Cardiac muscle cell (in vitro differentiated cells and primary cell): Measurements from ENCODE around the gene SCARB2. TPM values are rescaled to one million over a fixed set of nuclear protein-coding genes. Genes with fewer than 3 reads are reported as not detected.

ENCODE experiments used
- DNase-seq, 2 donors: peaks; one replicate each; pipeline versions ENCODE4 v3.0.0 to v3.0.0-alpha.2; 2010 to 2017; ENCODE audit warnings: low read depth in 1 of 2, low spot score in 1 of 2
- H3K27ac ChIP-seq: fragments of 200-600 bp; sonication (generic); 2 replicates; pipeline ENCODE4 v1.5.1; 2016
- H3K27me3 ChIP-seq: fragments of 200-600 bp; sonication (generic); 2 replicates; pipeline ENCODE4 v1.6.0; 2016; ENCODE audit warnings: control low read depth
- H3K36me3 ChIP-seq: fragments of 200-600 bp; sonication (generic); 2 replicates; pipeline ENCODE4 v1.5.1; 2016; ENCODE audit warnings: control low read depth
- H3K4me1 ChIP-seq: fragments of 200-600 bp; sonication (generic); 2 replicates; pipeline ENCODE4 v1.8.1; 2017; ENCODE audit warnings: low read depth, mild to moderate bottlenecking, mixed run types
- H3K4me3 ChIP-seq: fragments of 200-600 bp; sonication (generic); 2 replicates; pipeline ENCODE4 v1.5.1; 2016; ENCODE audit warnings: mild to moderate bottlenecking
- H3K9me3 ChIP-seq: fragments of 200-600 bp; sonication (generic); 2 replicates; pipeline ENCODE4 v1.5.1; 2017; ENCODE audit warnings: low read depth, mild to moderate bottlenecking, control low read depth
- CTCF ChIP-seq: IDR thresholded peaks from 2 replicates; pipeline ENCODE4 v1.5.1; 2012; ENCODE audit warnings: low read depth, mild to moderate bottlenecking, low read length
- polyA plus RNA-seq: library from polyadenylated mRNA; unstranded; fragments of >200 nt; fragmentation: Nextera tagmentation; extraction: Ambion mirVana; gene quantifications from 2 replicates; pipeline ENCODE4 v1.2.1, GENCODE V29; 2016
- total RNA-seq: library from RNA; depleted of rRNA; stranded (reverse); fragments of >200 nt; gene quantifications from 2 replicates; pipeline ENCODE4 v1.2.3, GENCODE V29; 2016

Gene SCARB2
- total and polyA plus RNA-seq, 2 experiments from 2014 or later = 40.5 to 78.6 TPM

DNA sequence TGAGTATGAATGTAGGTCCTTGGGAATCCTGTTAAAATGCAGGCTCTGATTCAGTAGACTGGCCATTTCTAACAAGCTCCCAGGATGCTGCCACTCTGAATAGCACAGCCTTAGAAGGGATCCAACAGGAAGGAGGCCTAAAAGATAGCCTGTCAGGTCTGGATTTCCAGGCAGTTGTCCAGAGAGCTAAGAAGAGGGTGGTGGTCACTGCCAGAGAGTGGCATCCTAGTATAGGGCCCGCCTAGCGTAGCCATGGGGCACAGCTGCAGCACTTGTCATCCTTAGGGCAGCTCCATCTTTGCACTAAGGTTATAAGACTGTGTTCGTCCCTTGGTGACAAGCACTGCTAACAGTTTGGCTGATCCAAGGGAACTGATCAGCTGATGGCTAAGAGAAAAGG, 44.9 kb downstream of the SCARB2 start:
- H3K4me1 ChIP-seq = no peaks in the 10 kb centered on the region
- TF ChIP-seq CTCF = no peak
- no peaks in the 10 kb centered on the region for H3K9me3 ChIP-seq
- no peaks in the 10 kb centered on the region for H3K27me3 ChIP-seq
- no peak overlapping the region for H3K27ac ChIP-seq
- peaks cover 35% of the 10 kb centered on the region for H3K36me3 ChIP-seq
- H3K4me3 ChIP-seq = no peak overlapping the region
- no peak for DNase-seq

DNA sequence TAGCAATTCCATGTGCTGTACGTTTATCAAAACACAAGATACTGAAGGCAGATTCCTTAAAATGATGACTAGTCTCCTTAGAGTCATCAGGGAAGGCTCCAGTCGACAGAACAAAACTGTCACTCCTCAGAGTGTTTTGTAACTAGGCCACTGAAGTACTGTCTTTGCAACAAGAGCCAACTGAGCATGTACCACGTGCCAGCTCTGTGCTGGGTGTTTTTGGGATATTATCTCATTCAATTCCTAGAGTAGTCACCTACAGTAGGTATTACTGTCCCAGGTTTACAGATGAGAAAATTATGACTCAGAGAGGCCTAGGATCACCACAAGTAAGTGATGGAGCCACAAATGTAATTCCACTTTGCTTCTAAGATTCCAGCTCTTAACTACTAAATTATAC, 47.1 kb downstream of the SCARB2 start:
- Histone ChIP-seq H3K4me1 (no peaks in the 10 kb centered on the region), H3K4me3 (no peak overlapping the region), H3K27me3 (no peaks in the 10 kb centered on the region), H3K27ac (no peak overlapping the region), H3K9me3 (no peaks in the 10 kb centered on the region), H3K36me3 (peaks cover 48% of the 10 kb centered on the region)
- no peak for DNase-seq
- TF ChIP-seq CTCF = no peak

DNA sequence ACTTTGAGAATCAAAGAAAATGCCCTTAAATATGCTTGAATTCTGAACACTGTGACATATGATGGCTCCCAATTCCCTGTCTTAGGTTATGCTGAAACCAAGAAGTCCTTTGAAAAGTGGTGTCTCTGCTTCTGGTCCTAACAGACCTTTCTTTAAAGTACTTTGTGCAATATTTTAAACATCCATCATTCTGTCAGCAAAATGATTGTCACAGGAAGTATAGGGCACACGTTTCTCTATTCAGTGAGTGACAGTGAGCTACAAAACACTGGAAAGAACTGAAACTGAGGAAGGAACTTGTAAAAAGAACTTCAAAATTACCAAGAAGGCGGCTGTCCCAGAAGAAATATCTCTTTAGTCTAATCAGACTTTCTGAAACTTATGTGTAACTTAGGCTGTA, 53.3 kb downstream of the SCARB2 start:
- Histone ChIP-seq H3K4me1 (no peaks in the 10 kb centered on the region), H3K27ac (no peak overlapping the region), H3K9me3 (no peaks in the 10 kb centered on the region), H3K36me3 (peaks cover 31% of the 10 kb centered on the region), H3K27me3 (no peaks in the 10 kb centered on the region), H3K4me3 (no peak overlapping the region)
- DNase-seq = no peak
- no peak for TF ChIP-seq CTCF

GRCh38 chr4:76156635-76157034, 57.0 kb downstream of the SCARB2 start:
- no peaks in the 10 kb centered on the region for H3K9me3 ChIP-seq
- H3K36me3 ChIP-seq = peaks cover 14% of the 10 kb centered on the region
- TF ChIP-seq CTCF = no peak
- H3K4me3 ChIP-seq = no peak overlapping the region
- no peak overlapping the region for H3K27ac ChIP-seq
- no peaks in the 10 kb centered on the region for H3K27me3 ChIP-seq
- peak in 1 of 2 donors; percentile 30 for DNase-seq
- H3K4me1 ChIP-seq = no peaks in the 10 kb centered on the region

- H3K9me3 ChIP-seq = no peaks in the 10 kb centered on the region
- no peak for DNase-seq
- no peaks in the 10 kb centered on the region for H3K27me3 ChIP-seq
- no peak overlapping the region for H3K27ac ChIP-seq
- peaks cover 10% of the 10 kb centered on the region for H3K36me3 ChIP-seq
- no peaks in the 10 kb centered on the region for H3K4me1 ChIP-seq
- no peak overlapping the region for H3K4me3 ChIP-seq
- TF ChIP-seq CTCF = no peak
Observed at GRCh38 chr4:76155979-76156378, 57.6 kb downstream of the SCARB2 start.

- no peak overlapping the region for H3K27ac ChIP-seq
- no peaks in the 10 kb centered on the region for H3K27me3 ChIP-seq
- H3K9me3 ChIP-seq = no peaks in the 10 kb centered on the region
- DNase-seq = no peak
- no peaks in the 10 kb centered on the region for H3K4me1 ChIP-seq
- no peaks in the 10 kb centered on the region for H3K36me3 ChIP-seq
- H3K4me3 ChIP-seq = no peak overlapping the region
- no peak for TF ChIP-seq CTCF
Observed at GRCh38 chr4:76153356-76153755, 60.3 kb downstream of the SCARB2 start.
